Activated CD4-positive, alpha-beta T cell treated with anti-CD3 and anti-CD28 coated beads, Interleukin-10, Interleukin-2, amounts not matched to agents 100 ng/mL and 50 ng/mL, durations not matched to agents 16 hours and 8 hours (primary cell): ENCODE data around the gene SLC22A23.

Experiments used
- DNase-seq: peaks from one replicate; pipeline ENCODE4 v3.0.0-alpha.2; 2020

SLC22A23 gene

GRCh38 chr6:3444276-3445088, 12.4 kb downstream of the SLC22A23 start:
- no peak for DNase-seq

GRCh38 chr6:3443221-3443515, 13.7 kb downstream of the SLC22A23 start:
- DNase-seq = no peak

GRCh38 chr6:3442431-3443220, 14.2 kb downstream of the SLC22A23 start:
- no peak for DNase-seq

GRCh38 chr6:3440911-3441310, 15.9 kb downstream of the SLC22A23 start:
- DNase-seq = no peak

GRCh38 chr6:3439961-3440360, 16.9 kb downstream of the SLC22A23 start:
- no peak for DNase-seq

- DNase-seq = no peak
Observed at GRCh38 chr6:3438190-3439167, 18.4 kb downstream of the SLC22A23 start.

- no peak for DNase-seq
Observed at GRCh38 chr6:3433005-3433404, 23.8 kb downstream of the SLC22A23 start.

GRCh38 chr6:3432416-3432815, 24.4 kb downstream of the SLC22A23 start:
- no peak for DNase-seq

GRCh38 chr6:3431994-3432393, 24.9 kb downstream of the SLC22A23 start:
- no peak for DNase-seq

- DNase-seq = no peak
Observed at GRCh38 chr6:3429211-3429610, 27.6 kb downstream of the SLC22A23 start.

- no peak for DNase-seq
Observed at GRCh38 chr6:3428700-3429099, 28.1 kb downstream of the SLC22A23 start.

- no peak for DNase-seq
Observed at GRCh38 chr6:3428247-3428646, 28.6 kb downstream of the SLC22A23 start.

GRCh38 chr6:3427687-3428085, 29.2 kb downstream of the SLC22A23 start:
- DNase-seq = no peak

- no peak for DNase-seq
Observed at GRCh38 chr6:3426927-3427686, 29.7 kb downstream of the SLC22A23 start.

GRCh38 chr6:3426091-3426926, 30.5 kb downstream of the SLC22A23 start:
- DNase-seq = no peak

- DNase-seq = no peak
Observed at GRCh38 chr6:3425574-3425973, 31.3 kb downstream of the SLC22A23 start.

GRCh38 chr6:3424185-3424927, 32.5 kb downstream of the SLC22A23 start:
- DNase-seq = no peak

GRCh38 chr6:3423439-3424184, 33.2 kb downstream of the SLC22A23 start:
- DNase-seq = no peak

- DNase-seq = no peak
Observed at GRCh38 chr6:3422435-3423070, 34.3 kb downstream of the SLC22A23 start.
